A549 (cell line): Measurements from ENCODE around the gene LMO1.

Source experiments
- CBX8 ChIP-seq: fragments of 200-600 bp; sonication (generic); IDR thresholded peaks from 2 replicates; pipeline ENCODE4 v1.6.1; 2016
- CHD4 ChIP-seq: fragments of 200-600 bp; sonication (generic); IDR thresholded peaks from 2 replicates; pipeline ENCODE4 v1.6.1; 2016; ENCODE audit warnings: antibody characterized with exemption, mild to moderate bottlenecking, borderline replicate concordance
- CTCF ChIP-seq: fragments of >200 bp; sonication (Bioruptor Twin); formaldehyde crosslinking; IDR thresholded peaks from 3 replicates; pipeline ENCODE4 v1.5.1; 2016
- EHMT2 ChIP-seq: fragments of 200-600 bp; sonication (generic); IDR thresholded peaks from 2 replicates; pipeline ENCODE4 v1.6.1; 2016; ENCODE audit warnings: antibody characterized with exemption, low read depth, mild to moderate bottlenecking, moderate library complexity
- KDM5A ChIP-seq: fragments of 200-600 bp; sonication (generic); IDR thresholded peaks from 2 replicates; pipeline ENCODE4 v1.6.1; 2016; ENCODE audit warnings: antibody characterized with exemption, mild to moderate bottlenecking
- MAX ChIP-seq: IDR thresholded peaks from 2 replicates; pipeline ENCODE4 v1.6.1; 2012
- MAZ ChIP-seq: fragments of 150-350 bp; IDR thresholded peaks from 2 replicates; pipeline ENCODE4 v1.6.1; 2014; ENCODE audit warnings: antibody characterized with exemption, low read depth, low read length, borderline replicate concordance
- MYC ChIP-seq: IDR thresholded peaks from 2 replicates; pipeline ENCODE4 v1.6.1; 2012; ENCODE audit warnings: mild to moderate bottlenecking, inconsistent platforms, low read length, improper control_type of control experiment, borderline replicate concordance
- POLR2A ChIP-seq: IDR thresholded peaks from 2 replicates; pipeline ENCODE4 v1.6.1; 2012; ENCODE audit warnings: mild to moderate bottlenecking, low read length
- POLR2AphosphoS2 ChIP-seq: conservative IDR thresholded peaks from 2 replicates; pipeline ENCODE4 v1.6.1; 2012; ENCODE audit warnings: low read length, improper control_type of control experiment, inconsistent platforms
- RARB ChIP-seq: fragments of 250-450 bp; sonication (Bioruptor Pico); IDR thresholded peaks from 2 replicates; pipeline ENCODE4 v1.8.0; 2021; ENCODE audit warnings: mild to moderate bottlenecking, moderate library complexity
- RCOR1 ChIP-seq: fragments of 150-350 bp; IDR thresholded peaks from 2 replicates; pipeline ENCODE4 v1.6.1; 2014; ENCODE audit warnings: antibody characterized with exemption, low read length, low read depth
- SREBF2 ChIP-seq: fragments of 450-650 bp; IDR thresholded peaks from 2 replicates; pipeline ENCODE4 v1.6.1; 2014; ENCODE audit warnings: mild to moderate bottlenecking, moderate library complexity
- USF2 ChIP-seq: fragments of 450-650 bp; IDR thresholded peaks from 2 replicates; pipeline ENCODE4 v1.6.1; 2014; ENCODE audit warnings: antibody characterized with exemption

- TF ChIP-seq CTCF (no peak), POLR2AphosphoS2 (no peak), MAX (no peak), RCOR1 (no peak), MYC (no peak), MAZ (no peak), EHMT2 (no peak), SREBF2 (no peak), USF2 (no peak), KDM5A (no peak), CHD4 (no peak), POLR2A (no peak), CBX8 (no peak), RARB (CRISPR knock-in tag) (no peak)
These were observed 31.7 kb downstream of the LMO1 start for GRCh38 chr11:8231979-8232378.
